Kidney epithelial cell (primary cell): ENCODE results near the gene SLC35B2. TPM values are rescaled to one million over a fixed set of nuclear protein-coding genes. Genes with fewer than 3 reads are reported as not detected.

Source experiments
- DNase-seq: peaks from one replicate; pipeline ENCODE4 v3.0.0-alpha.2; 2010; ENCODE audit warnings: low read depth
- H3K27me3 ChIP-seq: 2 replicates; pipeline ENCODE4 v1.6.0; 2011; ENCODE audit warnings: low read length; ENCODE audit not compliant: control insufficient read depth, insufficient read depth
- H3K36me3 ChIP-seq: 2 replicates; pipeline ENCODE4 v1.5.1; 2011; ENCODE audit warnings: low read length; ENCODE audit not compliant: control insufficient read depth, insufficient read depth
- H3K4me3 ChIP-seq: 2 replicates; pipeline ENCODE4 v1.5.1; 2011; ENCODE audit warnings: low read depth, mild to moderate bottlenecking, control low read depth, low read length
- CTCF ChIP-seq: IDR thresholded peaks from 2 replicates; pipeline ENCODE4 v1.5.1; 2011; ENCODE audit warnings: mild to moderate bottlenecking, moderate library complexity, low read length, control low read depth, inconsistent platforms; ENCODE audit not compliant: insufficient read depth, poor library complexity, severe bottlenecking
- total RNA-seq: library from RNA; depleted of rRNA; stranded (reverse); fragments of >200 nt; gene quantifications from 2 replicates; pipeline ENCODE4 v1.2.3, GENCODE V29; 2015

The SLC35B2 gene
- total RNA-seq, 1 donor from 2014 or later: 67.3 TPM

DNA sequence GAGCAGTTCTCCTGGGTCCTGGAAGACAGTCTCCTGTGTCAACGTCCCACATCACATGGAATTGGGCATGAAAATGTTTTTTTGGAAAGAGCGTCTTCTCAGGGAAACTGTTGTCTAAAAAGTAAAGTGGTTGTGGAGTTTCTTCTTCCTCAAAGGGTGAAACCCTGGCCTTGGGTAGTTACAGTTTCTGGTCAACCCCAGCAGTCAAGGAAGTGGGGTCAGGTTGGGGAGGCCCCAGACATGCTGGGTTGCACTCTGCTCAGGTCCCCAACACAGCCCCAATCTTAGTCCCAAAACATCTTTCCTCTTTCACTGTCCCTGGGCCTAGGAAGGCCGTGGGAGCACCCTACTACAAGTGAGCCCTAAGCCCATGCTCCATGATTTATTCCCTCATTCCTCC lies 9.0 kb upstream of the SLC35B2 start:
- TF ChIP-seq CTCF: no peak

DNA sequence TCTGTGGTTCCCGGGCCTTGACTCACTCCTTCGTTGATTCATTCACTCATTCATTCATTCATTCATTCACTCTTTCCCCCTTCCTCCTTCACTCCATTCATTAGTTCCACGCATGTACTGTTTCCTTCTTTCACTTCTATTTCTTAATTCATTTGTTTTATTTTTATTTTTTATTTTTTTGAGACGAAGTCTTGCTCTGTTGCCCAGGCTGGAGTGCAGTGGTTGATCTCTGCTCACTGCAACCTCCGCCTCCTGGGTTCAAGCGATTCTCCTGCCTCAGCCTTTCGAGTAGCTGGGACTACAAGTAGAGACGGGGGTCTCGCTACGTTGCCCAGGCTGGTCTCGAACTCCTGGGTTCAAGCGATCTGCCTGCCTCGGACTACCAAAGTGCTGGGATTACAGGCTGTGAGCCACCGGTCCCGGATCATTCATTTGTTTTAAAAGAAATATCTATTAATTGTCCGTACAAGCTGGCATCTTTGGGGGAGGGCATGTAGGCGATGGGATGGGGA lies 8.4 kb upstream of the SLC35B2 start:
- peaks cover 23% of the 10 kb centered on the region for H3K27me3 ChIP-seq
- no peak for TF ChIP-seq CTCF
- H3K36me3 ChIP-seq: no peaks in the 10 kb centered on the region
- H3K4me3 ChIP-seq: no peak overlapping the region
- DNase-seq: no peak

More for the DNA sequence above, 9.0 kb upstream of the SLC35B2 start:
- no peak overlapping the region for H3K4me3 ChIP-seq
- DNase-seq: no peak
- H3K27me3 ChIP-seq: peaks cover 28% of the 10 kb centered on the region
- H3K36me3 ChIP-seq: no peaks in the 10 kb centered on the region

DNA sequence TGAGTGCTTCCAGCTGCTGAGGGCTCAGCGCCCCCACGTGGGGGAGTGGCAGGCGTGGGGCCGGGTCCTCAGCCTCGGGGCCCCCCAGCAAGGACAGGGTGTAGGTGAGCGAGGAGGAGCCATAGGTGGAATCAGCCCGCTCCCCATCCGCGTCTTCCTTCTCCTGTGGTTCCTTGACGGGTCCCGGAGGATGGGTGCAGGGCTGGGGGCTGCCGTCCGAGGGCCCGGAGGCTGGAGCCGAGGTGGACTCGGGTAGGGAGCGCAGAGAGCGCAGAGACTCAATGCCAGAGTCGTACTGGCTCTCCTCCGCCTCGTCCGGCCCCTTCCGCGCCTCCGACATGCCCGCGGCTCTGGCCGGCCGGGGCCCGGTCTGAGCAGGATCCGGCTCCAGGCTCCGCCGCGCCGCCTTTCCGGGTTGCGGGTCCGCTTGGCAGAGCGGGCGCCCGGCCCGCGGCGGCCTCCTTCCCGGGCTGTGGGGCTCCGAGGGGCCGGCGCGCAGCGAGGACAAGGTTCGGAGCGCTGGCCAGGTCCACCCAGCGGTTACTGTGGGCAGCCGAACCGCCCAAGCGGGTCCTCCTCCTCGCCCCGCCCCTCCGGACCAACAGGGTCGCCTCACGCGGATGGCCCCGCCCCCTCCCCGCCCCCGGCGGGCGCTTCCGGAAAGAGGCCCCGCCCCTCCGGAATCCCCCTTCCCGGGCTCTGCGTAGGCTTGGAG lies 7.8 kb upstream of the SLC35B2 start, which contains the start of gene NFKBIE:
Gene NFKBIE (minus strand): TSS at position 545 of the 715 bp plus-strand sequence. CDS start 205 bp downstream, at position 340.
- peak; percentile 31 for TF ChIP-seq CTCF
- H3K4me3 ChIP-seq: peak within 1 kb of the TSS; percentile 70
- DNase-seq: peak; percentile 74
- H3K27me3 ChIP-seq: peaks cover 21% of the 10 kb centered on the region
- no peaks in the 10 kb centered on the region for H3K36me3 ChIP-seq

DNA sequence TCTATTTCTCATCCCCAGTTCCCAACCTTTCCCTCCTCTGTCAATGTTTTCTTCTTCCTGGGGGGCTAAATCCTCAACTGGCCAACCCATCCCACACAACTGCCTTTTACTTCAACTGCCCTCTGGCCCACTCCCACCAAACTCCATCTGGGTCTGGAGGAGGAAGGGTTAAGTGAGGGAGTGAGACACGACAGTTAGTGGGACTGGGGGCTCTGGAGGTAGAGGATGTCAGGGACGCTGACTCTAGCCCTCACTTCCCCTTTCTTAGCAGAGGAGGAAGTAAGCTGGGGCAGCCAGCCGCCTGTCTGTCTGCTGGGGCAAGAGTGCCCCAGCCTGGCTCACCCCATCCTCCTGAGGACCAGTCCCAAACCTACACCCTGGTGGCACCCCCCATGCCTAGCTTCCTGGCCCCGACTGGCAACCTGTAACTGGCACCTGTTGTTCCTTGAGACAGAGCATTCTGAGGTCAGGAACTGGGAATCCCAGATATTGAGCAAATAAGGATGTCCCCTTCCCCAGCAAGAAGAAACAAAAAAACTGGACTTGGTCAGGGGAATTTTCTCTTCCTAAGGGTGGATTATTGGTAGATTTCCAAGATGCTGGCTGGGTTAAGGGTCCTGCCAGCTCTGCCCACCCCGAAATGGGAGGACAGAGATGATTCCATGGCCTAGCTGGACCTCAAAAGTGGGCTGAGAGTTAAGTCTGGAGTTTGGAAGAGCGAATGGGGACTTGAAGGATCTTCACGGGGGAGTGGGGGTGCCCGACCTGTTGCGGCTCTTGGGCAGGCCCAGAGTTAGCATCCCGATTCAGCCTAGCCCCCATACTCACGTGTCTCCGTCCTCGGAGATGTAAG lies 7.1 kb upstream of the SLC35B2 start:
- TF ChIP-seq CTCF: no peak
- H3K36me3 ChIP-seq: no peaks in the 10 kb centered on the region
- DNase-seq: no peak
- H3K4me3 ChIP-seq: peak overlapping the region; percentile 70
- peaks cover 14% of the 10 kb centered on the region for H3K27me3 ChIP-seq

GRCh38 chr6:44263354-44264100 lies 6.2 kb upstream of the SLC35B2 start:
- DNase-seq: no peak
- Histone ChIP-seq H3K27me3 (peaks cover 5% of the 10 kb centered on the region), H3K4me3 (peak overlapping the region; percentile 70), H3K36me3 (no peaks in the 10 kb centered on the region)
- TF ChIP-seq CTCF: no peak
